HG02623 (cell line): ENCODE measurements around the gene SLC17A1.
"Not testable (repeated sequence)": the region's sequence is repeated elsewhere in the genome, so short reads cannot be mapped to it uniquely, and the experiment has no call there.

ENCODE experiments used
- ATAC-seq: cut with Tn5 transposase; IDR thresholded peaks from one replicate; pipeline ENCODE4 v1.9.1; 2021; ENCODE audit warnings: moderate library complexity; ENCODE audit not compliant: unreplicated experiment

SLC17A1 gene

DNA sequence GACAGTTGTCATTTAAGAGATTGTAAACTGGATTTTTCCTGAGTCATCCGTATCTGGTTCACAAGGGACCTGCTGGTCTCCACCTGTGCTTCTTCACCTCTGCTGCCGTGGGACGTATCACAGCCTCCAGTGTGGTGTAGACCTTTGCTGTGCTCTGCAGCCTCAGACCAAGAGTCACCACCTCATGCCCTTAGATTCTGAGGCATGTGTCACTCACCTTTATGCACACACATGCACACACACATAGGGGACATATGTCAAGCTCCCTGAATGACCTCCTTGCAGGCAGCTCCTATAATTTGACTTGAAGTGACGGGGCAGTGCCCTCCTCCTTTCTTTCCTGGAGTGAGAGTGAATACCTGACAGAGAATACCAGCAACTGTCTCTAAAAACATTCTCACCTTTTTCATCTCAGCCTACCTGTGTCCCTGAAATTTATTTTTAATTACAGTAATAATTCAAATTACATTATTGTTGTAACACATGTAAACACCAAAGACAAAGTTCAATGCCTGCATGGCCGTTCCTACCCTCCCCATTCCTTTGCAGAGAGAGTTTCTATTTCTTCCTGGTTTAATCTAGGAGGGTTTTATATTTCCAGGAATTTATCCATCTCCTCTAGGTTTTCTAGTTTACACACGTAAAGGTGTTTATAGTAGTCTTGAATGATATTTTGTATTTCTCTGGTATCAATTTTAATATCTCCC is 73.8 kb downstream of the SLC17A1 start:
- ATAC-seq: no peak

DNA sequence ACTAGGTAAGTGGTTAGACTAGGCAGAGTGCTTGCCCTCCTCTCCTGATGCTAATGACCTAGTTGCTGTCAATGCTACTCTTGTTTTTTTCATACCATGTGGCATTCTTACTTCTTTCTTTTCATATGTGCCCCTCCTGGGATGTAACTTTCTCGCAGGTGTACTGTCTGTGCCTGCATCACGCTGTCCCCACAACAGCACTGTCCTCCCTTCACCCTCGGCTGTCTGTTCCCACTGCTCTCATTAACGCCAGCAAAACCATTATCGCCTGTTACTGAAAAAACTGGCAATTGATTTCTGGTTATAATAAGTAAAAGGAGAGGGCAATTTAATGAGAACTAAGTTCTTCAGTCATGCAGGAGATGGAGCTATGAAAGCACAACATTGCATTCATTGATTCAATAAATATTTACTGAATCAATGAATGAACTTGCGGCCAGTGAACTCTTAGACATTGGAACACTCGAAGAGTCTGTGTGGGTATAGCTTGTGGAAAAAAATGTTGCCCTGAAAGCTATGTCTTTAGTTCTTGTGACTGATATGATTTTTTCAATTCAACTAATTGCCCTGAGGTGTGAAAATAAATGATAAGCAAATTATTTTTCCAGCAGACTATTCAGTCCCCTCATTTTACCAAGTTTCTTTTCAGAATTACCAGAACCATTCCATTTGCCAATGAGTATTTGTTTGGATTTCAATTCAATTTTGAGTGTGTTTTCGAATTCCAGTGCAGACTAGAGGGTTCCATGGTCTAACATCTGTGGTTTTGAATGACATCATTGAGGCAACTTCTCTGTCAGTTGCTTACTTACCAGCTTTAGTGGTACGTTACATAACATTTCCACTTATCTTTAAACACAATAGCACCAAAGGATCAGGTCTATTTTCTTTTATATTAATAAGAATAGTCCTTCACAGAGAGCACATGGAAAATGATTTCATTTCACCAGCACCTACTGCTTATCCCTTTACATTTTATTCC is 75.2 kb downstream of the SLC17A1 start:
- no peak for ATAC-seq

DNA sequence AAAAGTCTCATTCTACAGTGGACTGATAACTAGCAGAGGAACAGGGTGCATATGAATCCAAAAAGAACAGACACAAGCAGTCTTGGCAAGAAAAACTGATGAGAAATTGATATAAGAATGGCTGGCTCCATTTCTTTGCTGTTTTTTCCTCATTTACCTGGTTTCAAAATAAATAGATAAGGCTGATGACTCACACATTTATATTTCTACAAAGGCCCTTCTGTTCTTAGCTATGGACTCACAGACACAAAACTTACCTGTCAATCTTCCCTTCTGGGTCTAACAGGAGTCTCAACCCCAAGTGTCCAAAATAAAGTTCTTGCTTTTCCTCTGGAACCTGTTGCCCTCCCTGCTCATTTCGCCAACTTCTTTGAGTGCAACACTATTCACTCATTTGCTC is 76.4 kb downstream of the SLC17A1 start:
- ATAC-seq: no peak

DNA sequence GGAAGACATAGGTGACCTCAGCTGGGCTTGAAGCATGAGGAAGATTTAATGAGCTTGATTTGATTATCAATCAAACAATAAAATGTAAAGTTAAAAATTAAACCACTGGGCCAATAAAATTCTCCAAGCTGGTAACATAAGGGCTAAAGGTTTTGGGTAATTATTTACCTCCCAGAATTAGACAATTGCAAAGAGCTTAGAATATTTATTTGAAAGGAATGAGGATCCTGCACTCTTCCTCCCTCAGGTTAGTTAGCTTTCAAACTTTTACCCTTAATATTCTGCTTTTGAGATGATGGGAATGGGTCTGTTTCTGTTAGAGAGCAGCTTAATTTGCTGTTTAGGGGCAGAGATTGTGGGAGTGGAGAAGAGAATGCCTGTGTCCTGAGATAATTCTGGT is 77.3 kb downstream of the SLC17A1 start, which contains the start of gene SLC17A4:
SLC17A4 (plus strand) TSS at position 208 of the 400 bp plus-strand sequence. CDS start 7,221 bp downstream, outside the sequence.
- ATAC-seq: no peak

DNA sequence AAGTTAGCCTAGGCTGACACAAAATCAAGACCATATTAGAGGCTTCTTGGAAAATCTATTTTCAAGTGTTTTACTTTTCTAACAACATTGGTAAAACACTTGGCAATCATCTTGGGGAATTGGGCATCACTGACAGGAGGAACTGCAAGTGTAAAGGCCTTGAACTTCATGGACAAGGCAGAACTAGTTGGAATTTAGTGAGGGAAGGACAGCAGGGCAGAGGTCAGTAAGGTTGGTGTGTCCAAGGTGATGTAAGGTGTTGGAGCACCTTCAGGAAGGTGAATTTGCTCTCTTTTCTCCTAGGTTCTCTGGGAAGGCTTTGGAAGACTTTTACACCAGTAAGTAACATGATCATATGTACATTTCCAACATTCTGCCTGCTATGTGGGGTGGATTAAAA is 78.8 kb downstream of the SLC17A1 start:
- no peak for ATAC-seq

DNA sequence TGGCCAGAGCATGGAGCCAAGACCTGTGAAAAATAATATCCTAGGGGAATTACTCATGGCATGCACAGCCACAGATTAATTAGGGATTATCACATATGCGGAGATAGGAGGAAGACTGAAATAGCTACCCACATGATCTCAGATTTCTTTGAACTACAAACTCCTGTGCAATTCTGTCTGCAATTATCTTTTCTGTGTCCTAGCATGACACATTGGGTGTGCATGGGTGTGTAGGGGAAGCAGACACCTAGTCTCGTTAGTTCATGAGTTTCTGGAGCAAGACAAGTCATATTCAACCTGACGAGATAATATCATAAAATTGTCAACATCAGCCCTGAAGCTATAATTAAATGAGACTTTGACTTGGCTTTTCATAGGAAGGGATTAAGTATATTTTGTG is 80.9 kb downstream of the SLC17A1 start:
- no peak for ATAC-seq

- no peak for ATAC-seq
These were observed 82.0 kb downstream of the SLC17A1 start for GRCh38 chr6:25749837-25750236.

GRCh38 chr6:25748601-25749517 is 83.0 kb downstream of the SLC17A1 start:
- ATAC-seq: not testable (repeated sequence)

- no peak for ATAC-seq
These were observed 83.8 kb downstream of the SLC17A1 start for GRCh38 chr6:25748049-25748448.

DNA sequence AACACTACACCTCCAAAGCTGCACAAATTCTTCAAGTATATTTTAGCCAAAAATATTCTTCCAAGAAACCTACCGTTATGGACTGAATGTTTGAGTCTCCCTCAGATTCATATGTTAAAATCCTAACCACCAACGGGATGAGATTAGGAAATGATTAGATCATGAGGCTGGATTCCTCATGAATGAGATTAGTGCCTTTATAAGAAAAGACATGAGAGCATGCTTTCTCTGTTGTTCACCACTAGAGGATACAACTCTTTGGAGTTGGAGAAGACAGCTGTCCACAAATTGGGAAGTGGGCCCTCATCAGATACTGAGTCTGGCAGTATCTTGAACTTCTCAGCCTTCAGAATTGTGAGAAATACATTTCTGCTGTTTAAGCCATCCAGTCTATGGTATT is 84.4 kb downstream of the SLC17A1 start:
- ATAC-seq: no peak

- ATAC-seq: no peak
These were observed 84.9 kb downstream of the SLC17A1 start for GRCh38 chr6:25746968-25747367.

DNA sequence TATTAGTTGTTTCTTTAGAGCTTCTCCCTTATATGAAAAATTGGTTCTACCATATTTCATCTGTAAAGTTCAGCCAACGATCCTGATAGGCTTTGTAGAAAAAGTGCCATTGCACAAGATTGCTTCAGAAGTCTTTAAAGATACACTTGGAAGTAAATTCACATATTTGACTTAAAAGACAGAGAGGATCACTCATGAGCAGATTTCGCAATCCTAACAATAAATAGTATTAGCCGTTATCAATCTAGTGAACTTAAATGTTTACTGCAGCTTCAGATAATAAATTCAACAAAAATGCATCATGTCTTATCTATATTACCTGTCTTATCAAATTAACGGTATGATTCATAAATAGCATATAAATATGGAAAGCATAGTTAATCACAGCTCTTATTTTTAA is 86.0 kb downstream of the SLC17A1 start:
- ATAC-seq: no peak

DNA sequence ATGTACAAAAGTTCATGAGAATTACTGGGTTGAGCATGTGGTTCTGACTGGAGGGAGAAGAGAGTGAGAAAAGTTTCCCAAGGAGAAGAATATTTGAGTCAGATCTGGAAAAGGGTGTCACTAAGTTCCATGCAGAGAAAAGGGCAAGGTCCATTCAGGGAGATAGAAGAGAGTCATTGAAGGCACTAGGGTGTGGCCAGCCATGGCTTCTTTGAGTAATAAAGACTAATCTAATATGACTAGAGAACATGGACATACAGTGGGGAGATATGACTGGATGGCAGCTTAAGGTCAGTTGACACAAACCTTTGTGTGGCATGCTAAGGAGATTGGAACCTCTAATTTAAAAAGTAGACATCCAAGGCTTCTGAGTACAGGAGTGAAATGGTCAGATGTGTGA is 88.0 kb downstream of the SLC17A1 start:
- ATAC-seq: no peak

- no peak for ATAC-seq
These were observed 96.6 kb downstream of the SLC17A1 start for GRCh38 chr6:25735261-25735660.
